ENCODE measurements around the gene STK24. TPM values are rescaled to one million over a fixed set of nuclear protein-coding genes. Genes with fewer than 3 reads are reported as not detected.
"Not testable (repeated sequence)": the region's sequence is repeated elsewhere in the genome, so short reads cannot be mapped to it uniquely, and the experiment has no call there.

STK24 gene
- total RNA-seq: 32.8 TPM

- DNase-seq: peak; percentile 42
These were observed at the start of gene STK24 for GRCh38 chr13:98576963-98577835. Gene STK24, minus strand, starts transcription at chr13:98577107. Its CDS starts 321 bp downstream, at chr13:98576786.

- DNase-seq: no peak
These were observed 49.5 kb upstream of the STK24 start for GRCh38 chr13:98626298-98626935.

- DNase-seq: not testable (repeated sequence)
These were observed 47.7 kb upstream of the STK24 start for GRCh38 chr13:98624589-98624988.

- no peak for DNase-seq
These were observed 46.0 kb upstream of the STK24 start for GRCh38 chr13:98622931-98623331.

GRCh38 chr13:98619556-98619955 lies 42.6 kb upstream of the STK24 start:
- DNase-seq: no peak

- DNase-seq: not testable (repeated sequence)
These were observed 38.7 kb upstream of the STK24 start for GRCh38 chr13:98615595-98615994.

GRCh38 chr13:98613591-98613990 lies 36.7 kb upstream of the STK24 start:
- DNase-seq: no peak

GRCh38 chr13:98609756-98610155 lies 32.8 kb upstream of the STK24 start:
- DNase-seq: no peak

GRCh38 chr13:98606296-98606695 lies 29.4 kb upstream of the STK24 start:
- DNase-seq: no peak

- no peak for DNase-seq
These were observed 22.8 kb upstream of the STK24 start for GRCh38 chr13:98599502-98600328.

GRCh38 chr13:98598043-98598442 lies 21.1 kb upstream of the STK24 start:
- no peak for DNase-seq

- no peak for DNase-seq
These were observed 18.2 kb upstream of the STK24 start for GRCh38 chr13:98595134-98595533.

- DNase-seq: no peak
These were observed 15.4 kb upstream of the STK24 start for GRCh38 chr13:98592362-98592732.

GRCh38 chr13:98591721-98592361 lies 14.9 kb upstream of the STK24 start:
- DNase-seq: no peak

- not testable (repeated sequence) for DNase-seq
These were observed 13.6 kb upstream of the STK24 start for GRCh38 chr13:98590471-98590870.

- not testable (repeated sequence) for DNase-seq
These were observed 12.6 kb upstream of the STK24 start for GRCh38 chr13:98589516-98589915.

GRCh38 chr13:98586400-98587345 lies 9.8 kb upstream of the STK24 start:
- no peak for DNase-seq

GRCh38 chr13:98585946-98586345 lies 9.0 kb upstream of the STK24 start:
- DNase-seq: no peak

- DNase-seq: no peak
These were observed 8.5 kb upstream of the STK24 start for GRCh38 chr13:98585398-98585754.

- no peak for DNase-seq
These were observed 7.9 kb upstream of the STK24 start for GRCh38 chr13:98584668-98585397.

GRCh38 chr13:98582947-98583346 lies 6.0 kb upstream of the STK24 start:
- DNase-seq: no peak
